NOMO-1 treated with dmso at 0.1 percent for 144 hours (cell line): ENCODE measurements around the gene TUBB4B.
A peak's percentile ranks its signal among the peaks of the same experiment; 100 is the strongest.
"Not testable (repeated sequence)": the region's sequence is repeated elsewhere in the genome, so short reads cannot be mapped to it uniquely, and the experiment has no call there.

Source experiments
- DNase-seq: peaks from one replicate; lab custom pipeline; 2025; ENCODE audit not compliant: unreplicated experiment; lab: John Stamatoyannopoulos, UW

The TUBB4B gene

DNA sequence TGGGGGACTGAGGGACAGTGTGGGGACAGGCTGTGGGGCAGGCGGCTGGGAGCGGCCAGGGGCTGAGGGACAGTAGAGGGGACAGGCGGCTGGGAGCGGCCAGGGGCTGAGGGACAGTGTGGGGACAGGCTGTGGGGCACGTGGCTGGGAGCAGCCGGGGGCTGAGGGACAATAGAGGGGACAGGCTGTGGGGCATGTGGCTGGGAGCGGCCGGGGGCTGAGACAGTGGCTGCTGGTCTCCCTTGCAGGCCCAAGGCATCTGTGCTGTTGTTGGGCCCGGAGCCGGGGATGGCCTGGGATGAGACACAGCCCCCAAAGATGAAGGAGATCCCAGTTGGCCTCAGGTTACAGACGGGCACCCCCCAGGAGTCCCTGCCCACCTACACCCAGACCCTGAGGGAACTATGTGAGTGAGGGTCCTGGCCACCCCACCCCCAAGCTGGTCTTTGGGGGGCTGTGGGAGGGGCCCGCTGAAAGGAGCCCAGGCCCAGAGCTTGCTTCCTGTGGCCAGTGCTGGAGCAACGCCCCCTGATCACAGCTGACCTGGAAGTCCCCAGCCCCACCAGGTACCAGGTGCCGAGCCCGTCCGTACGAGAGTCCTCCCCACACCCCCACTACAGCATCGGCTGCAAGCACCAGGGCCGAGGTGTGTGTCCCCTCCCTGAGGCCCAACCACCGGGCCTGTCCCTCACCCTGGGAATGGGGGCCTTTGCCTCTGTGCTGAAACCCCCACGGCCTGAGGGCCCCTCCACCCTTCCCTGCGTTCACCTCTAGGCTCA is 10.6 kb downstream of the TUBB4B start:
- no peak for DNase-seq

DNA sequence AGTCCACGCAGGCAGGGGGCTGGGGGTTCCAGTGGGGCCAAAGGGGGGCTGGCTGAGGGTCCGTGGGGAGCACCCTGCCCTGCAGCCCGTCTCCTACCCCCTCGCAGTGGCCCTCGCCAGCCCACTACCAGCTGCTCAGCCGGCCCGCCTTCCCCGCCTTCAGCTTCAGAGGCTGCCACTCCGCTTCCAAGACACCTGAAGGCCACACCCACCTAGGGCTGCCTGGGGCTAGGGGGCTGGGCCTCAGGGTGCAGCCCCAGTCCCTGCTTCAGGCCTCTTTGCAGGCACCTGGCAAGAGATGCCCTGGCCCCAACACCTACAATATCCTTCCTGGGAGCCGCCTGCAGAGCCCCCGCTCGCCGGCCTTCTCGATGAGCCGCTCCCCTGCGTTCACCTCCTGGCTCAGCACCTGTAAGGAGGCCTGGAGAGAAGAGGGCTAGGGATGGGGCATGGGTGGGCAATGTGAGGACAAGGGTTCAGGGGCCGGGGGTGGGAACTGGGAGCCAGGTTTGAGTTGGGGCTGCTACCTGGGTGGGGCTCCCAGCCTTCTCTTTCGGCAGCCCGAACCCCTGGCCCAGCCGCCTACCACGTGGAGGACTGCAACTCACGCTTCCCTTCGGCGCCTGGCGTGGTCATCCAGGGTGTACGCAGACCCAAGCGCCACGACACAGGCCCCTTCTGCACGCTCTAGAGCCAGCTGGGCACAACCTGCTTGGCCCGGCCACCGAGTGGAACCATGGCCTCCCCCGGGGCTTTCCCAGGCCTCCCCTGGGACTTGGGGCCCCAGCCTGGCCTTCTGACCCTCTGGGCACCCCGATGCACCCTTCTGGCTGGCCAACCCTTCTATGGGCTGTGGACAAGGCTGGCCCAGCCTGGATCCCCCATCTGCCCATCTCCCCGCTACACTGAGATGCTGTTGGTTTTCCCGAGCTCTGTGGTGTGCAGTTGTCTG is 11.7 kb downstream of the TUBB4B start:
- DNase-seq, result no peak

DNA sequence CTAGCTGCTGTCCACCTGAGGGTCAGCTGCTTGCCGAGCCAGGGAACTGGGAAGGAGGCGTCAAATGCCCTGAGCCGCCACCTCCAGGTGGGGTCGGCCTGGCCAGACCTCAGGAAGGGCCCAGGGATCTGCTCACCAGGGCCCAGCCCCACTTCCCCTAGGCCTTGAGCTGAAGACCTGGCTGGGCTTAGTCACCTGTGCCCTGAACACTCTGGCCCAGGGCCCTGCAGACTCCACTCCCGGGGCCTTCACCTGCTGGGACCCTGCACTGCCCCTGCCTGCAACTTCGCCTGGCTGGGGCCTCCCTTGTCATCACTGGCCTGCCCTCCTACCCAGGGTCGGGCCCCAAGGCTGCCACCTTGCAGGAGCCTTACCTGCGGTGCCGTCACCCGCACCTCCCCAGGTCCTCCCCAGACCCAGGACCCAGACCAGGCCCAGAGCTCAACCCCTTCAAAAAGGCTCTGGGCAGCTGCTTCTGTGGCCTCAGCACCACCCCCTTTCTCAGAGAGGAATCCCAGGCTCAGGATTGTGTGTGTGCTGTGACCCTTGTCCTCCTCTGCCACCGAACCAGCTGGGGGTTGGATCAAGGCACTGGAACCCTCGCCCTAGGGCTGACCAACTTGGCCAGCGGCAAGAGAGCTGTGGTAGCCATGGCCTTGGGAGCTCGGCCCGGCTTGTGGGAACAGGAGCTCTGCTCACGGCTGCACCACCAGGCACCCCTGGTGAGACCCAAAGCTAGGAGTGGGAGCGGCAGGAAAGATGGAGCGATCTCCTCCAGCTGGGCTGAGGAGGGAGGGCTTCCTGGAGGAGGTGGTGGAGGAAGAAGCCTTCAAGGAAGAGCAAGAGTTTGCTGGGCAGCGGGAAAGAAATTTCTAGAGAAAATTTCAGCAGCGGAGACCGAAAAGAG is 12.9 kb downstream of the TUBB4B start:
- DNase-seq, result no peak

DNA sequence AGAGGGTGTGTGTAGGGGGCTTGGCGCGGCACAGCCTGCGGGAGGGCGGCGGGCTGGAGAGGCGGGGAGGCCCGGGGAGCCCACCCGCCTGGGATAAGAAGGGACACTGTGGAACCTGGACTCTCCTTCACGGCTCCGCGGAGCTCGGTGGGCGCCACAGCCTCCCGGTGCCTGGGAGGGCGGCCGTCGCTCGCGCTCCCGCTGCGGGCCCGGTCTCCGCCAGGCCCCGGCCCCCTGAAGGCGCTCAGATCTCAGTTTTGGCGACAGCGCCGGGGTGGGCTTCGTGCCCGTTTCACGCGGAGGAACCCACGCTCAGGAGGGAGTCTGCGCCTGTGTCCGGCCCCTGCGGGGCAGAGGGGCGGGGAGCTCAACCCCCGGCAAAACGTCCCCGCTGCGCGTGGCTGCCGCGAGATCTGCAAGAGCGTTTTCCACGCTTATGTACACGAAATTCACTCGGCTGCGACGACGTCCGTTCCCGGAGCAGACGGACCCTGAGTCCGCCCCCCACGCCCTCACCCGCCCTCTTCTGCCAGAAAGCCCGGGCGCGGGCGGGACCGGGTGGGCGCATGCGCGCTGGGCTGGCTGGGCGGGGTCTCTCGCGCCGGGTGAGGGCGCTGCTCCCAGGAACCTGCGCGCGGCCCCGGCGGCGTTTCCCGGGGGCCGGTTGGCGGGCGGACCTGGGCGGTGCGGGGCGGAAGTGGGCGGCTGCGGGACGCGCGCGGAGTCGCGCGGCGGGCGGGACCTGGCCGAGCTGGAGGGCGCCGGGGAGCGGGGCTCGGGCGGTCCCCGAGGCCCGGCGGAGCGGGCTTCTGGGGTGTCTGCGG is 13.7 kb downstream of the TUBB4B start, which contains the start of gene NELFB:
Gene NELFB, plus strand, starts transcription at position 704 of the 824 bp plus-strand sequence.
- DNase-seq, result peak; percentile 90

DNA sequence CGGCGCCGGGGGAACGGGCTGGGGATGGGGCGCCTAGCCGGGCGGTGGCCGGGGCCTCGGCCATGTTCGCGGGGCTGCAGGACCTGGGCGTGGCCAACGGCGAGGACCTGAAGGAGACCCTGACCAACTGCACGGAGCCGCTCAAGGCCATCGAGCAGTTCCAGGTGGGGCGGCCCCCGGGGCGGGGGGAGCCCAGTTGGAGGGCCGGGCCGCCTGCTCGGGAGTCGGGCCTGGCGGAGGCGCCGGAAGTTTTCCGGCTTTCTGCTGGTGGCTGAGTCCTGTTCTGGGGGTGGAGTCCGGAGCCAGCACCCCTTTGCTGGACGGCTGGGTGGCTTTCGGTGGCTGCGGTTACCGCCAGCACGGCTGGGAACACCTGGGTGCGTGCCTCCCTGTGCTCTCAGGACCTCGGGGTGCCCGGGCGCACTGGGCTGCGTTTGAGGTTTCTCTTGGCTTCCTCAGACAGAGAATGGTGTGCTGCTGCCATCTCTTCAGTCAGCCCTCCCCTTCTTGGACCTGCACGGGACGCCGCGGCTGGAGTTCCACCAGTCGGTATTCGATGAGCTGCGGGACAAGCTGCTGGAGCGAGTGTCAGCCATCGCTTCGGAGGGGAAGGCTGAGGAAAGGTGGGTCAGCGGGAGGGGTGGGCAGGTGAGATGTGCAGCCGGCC is 14.5 kb downstream of the TUBB4B start:
- no peak for DNase-seq

DNA sequence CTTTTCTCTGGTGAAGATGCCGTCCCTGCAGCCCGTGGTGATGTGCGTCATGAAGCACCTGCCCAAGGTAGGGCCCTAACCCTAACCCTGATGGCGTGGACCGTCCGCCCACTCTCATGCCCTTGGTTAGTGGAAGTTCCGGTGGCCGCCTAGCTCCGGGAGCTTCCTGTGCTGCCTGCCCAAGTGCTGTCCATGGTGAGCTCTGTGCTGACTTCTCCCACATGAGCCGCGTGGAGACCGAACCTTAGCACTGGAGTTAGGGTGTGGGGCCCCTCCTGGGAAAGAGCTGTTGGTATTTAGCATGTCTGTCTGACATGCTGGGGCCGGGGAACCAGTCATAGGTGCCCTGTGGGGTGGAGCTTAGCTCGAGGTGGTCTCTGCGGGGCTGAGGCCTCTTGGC is 15.3 kb downstream of the TUBB4B start:
- DNase-seq, result no peak

DNA sequence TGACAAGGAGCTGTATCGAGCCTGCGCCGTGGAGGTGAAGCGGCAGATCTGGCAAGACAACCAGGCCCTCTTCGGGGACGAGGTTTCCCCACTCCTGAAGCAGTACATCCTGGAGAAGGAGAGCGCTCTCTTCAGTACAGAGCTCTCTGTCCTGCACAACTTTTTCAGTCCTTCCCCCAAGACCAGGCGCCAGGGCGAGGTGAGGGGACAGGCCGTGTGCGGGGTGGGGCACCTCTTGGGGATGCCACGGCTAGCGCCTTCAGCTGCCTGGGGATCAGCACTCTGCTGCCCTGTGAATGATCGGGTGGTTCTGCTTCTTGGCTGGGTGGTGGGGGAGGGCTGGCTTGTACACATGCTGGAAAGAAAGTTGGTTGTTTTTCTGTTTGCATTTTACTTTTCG is 15.8 kb downstream of the TUBB4B start:
- no peak for DNase-seq

DNA sequence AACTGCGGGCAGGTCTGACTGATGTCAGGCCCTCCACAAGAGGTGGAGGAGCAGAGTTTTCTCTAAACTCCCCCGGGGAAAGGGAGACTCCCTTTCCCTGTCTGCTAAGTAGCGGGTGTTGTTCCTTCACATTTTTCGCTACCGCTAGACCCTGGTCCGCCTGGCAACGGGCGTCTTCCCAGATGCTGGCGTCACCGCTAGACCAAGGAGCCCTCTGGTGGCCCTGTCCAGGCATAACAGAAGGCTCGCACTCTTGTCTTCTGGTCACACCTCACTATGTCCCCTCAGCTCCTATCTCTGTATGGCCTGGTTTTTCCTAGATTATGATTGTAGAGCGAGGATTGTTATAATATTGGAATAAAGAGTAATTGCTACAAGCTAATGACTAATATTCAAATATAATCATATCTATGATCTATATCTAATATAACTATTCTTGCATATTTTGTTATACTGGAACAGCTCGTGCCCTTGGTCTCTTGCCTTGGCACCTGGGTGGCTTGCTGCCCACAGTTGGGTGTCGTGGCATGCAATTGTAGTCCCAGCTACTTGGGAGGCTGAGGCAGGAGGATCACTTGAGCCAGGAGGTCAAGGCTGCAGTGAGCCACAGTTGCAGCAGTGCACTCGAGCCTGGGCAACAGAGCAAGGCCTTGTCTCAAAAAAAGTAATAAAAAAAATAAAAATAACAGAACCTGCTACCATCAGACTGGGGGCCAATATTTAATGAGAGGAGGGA is 21.3 kb downstream of the TUBB4B start:
- not testable (repeated sequence) for DNase-seq

DNA sequence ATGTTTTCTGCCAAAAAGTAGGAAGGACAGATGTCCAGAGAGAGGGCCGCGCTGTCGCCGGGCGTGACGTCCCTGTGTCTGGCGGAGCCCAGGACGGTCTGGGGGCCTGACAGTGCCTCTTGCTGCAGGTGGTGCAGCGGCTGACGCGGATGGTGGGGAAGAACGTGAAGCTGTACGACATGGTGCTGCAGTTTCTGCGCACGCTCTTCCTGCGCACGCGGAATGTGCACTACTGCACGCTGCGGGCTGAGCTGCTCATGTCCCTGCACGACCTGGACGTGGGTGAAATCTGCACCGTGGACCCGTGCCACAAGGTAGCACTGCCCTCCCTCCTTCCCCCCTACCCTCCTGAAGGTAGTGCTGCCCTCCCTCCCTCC is 21.8 kb downstream of the TUBB4B start:
- no peak for DNase-seq

DNA sequence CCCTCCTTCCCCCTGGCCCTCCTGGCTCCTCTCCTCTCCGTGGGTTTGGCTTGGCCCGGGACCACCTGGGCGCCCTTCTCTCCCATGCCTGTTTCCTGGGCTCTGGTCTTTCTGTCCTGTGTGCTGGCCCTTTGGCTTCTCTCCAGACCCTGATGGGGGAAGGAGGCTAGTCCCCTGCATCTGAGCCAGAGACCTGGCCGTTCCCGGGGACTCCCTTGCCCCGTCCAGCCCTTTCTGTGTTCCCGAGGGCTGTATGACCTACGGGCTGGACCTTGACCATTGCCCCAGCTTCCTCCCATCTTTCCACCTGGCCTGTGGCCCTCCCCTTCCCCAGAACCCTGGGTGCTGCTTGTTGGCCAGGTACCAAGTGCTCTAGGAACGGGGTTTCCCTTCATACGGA is 22.4 kb downstream of the TUBB4B start:
- no peak for DNase-seq

DNA sequence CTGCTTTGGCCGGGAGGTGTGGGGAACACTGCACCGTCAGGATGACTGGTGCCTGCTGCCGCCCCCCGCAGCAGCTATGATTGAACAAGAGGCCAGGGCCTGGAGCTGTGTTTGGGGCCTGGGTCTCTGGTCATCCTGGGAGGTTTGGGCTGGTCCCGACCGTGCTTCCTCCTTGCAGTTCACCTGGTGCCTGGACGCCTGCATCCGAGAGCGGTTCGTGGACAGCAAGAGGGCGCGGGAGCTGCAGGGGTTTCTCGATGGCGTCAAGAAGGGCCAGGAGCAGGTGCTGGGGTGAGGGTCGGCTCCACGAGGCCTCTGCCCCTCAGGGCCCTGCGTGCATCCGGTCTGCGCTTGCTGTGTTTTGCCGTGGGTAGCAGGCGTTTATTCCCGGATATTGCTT is 23.0 kb downstream of the TUBB4B start:
- no peak for DNase-seq

DNA sequence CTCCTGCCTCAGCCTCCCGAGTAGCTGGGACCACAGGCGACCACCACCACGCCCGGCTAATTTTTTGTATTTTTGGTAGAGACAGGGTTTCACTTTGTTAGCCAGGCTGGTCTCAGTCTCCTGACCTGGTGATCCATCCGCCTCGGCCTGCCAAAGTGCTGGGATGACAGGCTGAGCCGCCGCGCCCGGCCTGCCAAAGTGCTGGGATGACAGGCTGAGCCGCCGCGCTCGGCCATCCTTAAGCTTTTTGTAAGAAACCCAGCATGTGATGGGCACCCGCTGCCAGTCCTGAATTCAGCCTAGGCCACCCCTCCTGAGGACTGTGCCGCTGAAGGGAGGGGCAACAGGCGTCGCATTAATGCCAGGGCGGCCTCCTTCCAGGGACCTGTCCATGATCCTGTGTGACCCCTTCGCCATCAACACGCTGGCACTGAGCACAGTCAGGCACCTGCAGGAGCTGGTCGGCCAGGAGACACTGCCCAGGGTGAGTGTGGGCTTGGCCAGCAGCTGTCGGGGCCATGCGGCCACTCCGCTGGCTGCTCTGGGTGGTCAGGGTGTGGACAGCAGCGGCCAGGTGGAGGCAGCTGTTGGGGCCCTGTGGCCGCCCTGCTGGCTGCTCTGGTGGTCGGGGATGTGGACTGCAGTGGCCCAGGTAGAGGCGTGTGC is 24.5 kb downstream of the TUBB4B start:
- no peak for DNase-seq

DNA sequence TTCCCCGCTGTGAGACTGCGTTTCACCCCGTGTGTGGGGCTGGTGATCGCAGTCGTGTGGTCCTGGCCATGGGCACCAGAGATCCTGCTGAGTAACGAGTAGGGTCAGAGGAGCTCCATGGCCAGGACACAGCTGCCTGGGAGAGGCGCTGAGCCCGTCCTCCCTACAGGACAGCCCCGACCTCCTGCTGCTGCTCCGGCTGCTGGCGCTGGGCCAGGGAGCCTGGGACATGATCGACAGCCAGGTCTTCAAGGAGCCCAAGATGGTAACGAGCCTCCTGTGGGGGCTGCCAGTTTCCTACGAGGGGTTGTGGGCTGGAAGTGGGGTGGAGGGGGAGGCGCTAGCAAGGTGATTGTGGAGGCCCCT is 25.1 kb downstream of the TUBB4B start:
- no peak for DNase-seq

DNA sequence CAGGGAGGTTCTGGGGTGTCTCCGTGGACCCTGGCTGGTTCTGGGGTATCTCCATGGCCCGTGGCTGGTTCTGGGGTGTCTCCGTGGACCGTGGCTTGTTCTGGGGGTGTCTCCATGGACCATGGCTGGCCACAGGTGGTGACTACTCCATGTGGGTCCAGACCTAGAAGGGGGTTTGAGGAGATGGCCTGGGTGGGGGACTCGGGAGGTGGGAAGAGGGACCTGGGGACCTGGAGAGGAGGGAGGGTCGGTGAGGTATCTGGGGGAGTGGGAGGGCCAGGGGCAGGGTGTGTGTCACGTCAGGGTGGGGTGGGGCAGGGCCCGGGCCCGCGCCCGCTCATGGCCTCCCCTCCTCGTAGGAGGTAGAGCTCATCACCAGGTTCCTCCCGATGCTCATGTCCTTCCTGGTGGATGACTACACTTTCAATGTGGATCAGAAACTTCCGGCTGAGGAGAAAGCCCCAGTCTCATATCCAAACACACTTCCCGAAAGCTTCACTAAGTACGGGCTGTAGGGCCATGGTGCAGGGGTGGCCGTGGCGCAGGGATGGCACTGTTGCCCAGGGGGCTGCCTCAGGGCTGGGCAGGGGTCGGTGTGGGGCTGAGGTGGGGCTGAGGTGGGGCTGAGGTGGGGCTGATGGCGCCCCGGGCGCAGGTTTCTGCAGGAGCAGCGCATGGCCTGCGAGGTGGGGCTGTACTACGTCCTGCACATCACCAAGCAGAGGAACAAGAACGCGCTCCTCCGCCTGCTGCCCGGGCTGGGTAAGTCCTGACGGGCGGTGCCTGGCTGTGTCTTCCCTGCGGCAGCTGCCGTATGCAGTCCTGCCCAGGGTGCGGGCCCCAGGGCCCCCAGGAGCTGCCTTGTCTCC is 25.7 kb downstream of the TUBB4B start:
- no peak for DNase-seq

DNA sequence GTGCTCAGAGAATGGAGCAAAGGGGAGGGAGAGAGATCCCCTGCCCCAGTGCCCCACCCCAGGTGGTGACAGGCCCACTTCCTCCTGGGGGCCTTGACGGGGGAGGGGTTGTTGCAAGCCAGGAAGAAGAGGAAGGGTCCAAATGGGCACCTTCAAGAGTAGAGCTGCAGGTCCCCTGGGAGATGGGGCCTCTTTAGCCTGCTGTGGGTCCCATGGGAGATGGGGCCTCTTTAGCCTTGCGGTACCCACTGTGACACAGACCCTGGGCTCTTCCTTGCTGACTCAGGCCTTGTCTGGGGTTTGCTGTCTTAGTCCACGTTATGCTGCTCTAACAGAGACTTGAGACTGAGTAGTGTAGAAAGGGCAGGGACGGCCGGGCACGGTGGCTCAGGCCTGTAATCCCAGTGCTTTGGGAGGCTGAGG is 26.9 kb downstream of the TUBB4B start:
- no peak for DNase-seq

DNA sequence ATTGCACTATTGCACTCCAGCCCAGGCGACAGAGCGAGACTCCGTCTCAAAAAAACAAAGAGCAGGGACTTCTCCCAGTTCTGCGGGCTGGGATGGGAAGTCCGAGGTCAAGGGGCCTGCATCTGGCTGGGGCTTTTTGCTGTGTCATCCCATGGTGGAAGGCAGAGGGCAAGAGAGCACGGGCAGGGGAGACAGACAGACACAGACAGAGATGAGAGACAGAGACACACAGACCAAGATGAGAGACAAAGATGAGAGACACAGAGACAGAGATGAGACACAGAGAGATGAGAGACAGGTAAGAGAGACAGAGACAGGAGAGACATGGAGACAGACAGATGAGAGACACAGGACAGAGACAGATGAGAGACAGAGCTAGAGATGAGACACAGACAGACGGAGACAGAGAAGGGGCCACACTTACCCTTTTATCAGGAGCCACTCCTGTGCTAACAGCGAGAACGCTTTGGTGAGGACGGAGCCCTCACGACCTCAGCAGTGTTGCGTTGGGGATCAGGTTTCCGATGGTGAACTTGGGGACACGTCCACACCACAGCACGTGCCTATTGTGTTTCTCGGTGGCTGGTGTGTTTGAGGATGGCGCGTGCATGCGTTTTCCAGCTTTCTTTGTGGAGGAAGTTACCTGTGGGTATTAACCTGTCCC is 27.6 kb downstream of the TUBB4B start:
- DNase-seq, result no peak

DNA sequence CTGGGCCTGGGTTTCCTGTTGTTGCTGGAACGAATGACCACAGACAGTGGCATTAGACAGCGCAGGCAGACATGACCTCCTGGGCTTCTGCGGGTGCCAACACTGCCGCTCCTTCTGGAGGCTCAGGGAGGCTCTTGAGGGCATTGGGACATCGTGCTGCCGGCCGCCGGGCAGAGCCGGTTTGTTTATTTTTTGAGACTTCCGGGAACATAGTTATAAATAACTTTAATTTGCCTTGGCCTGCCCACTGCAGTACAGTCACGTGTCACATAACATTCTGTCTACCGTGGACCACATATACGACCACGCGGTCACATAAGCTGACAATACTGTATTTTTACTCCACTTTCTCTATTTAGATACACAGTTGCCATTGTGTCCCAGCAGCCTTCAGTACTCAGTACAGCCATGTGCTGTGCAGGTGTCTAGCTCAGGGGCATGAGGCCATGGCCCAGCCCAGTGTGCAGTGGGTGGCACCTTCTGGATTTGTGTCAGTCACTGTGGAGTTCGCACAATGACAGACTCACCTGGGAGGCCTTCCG is 28.2 kb downstream of the TUBB4B start:
- peak; percentile 87 for DNase-seq
